DOHH2 (cell line): ENCODE results near the gene ZNF746.

ENCODE experiments used
- H3F3A ChIP-seq: fragments of 200-600 bp; sonication (generic), shearing (Covaris generic); 2 replicates; pipeline ENCODE4 v1.6.0; 2016; ENCODE audit warnings: antibody characterized with exemption, mild to moderate bottlenecking; ENCODE audit not compliant: control insufficient read depth, insufficient read depth
- H3K27ac ChIP-seq: fragments of 200-600 bp; sonication (generic); 2 replicates; pipeline ENCODE4 v1.5.1; 2014; ENCODE audit warnings: low read depth, mild to moderate bottlenecking, low read length, moderate library complexity
- H3K27me3 ChIP-seq: fragments of 200-600 bp; sonication (generic); 2 replicates; pipeline ENCODE4 v1.6.1; 2014; ENCODE audit warnings: mild to moderate bottlenecking, low read length, mixed read lengths; ENCODE audit not compliant: control insufficient read depth
- H3K36me3 ChIP-seq: fragments of 200-600 bp; sonication (generic); 2 replicates; pipeline ENCODE4 v1.6.1; 2014; ENCODE audit warnings: mild to moderate bottlenecking, low read length, moderate library complexity, mixed read lengths; ENCODE audit not compliant: control insufficient read depth
- H3K4me1 ChIP-seq: fragments of 200-600 bp; sonication (generic); 2 replicates; pipeline ENCODE4 v1.6.1; 2014; ENCODE audit warnings: mild to moderate bottlenecking, low read length, mixed read lengths; ENCODE audit not compliant: control insufficient read depth
- H3K4me2 ChIP-seq: fragments of 200-600 bp; sonication (generic); 2 replicates; pipeline ENCODE4 v1.6.0; 2014; ENCODE audit warnings: mild to moderate bottlenecking, low read length, moderate library complexity
- H3K4me3 ChIP-seq: fragments of 200-600 bp; sonication (generic); 2 replicates; pipeline ENCODE4 v1.5.1; 2014; ENCODE audit warnings: mild to moderate bottlenecking, low read length, mixed read lengths
- H3K79me2 ChIP-seq: fragments of 200-600 bp; sonication (generic); 2 replicates; pipeline ENCODE4 v1.6.1; 2014; ENCODE audit warnings: mild to moderate bottlenecking, low read length, mixed read lengths; ENCODE audit not compliant: control insufficient read depth
- H3K9me2 ChIP-seq: fragments of 200-600 bp; sonication (generic); replicated peaks from 2 replicates; pipeline ENCODE4 v1.6.1; 2014; ENCODE audit warnings: mild to moderate bottlenecking, low read length, mixed read lengths; ENCODE audit not compliant: control insufficient read depth
- H3K9me3 ChIP-seq: fragments of 200-600 bp; sonication (generic); 2 replicates; pipeline ENCODE4 v1.6.1; 2014; ENCODE audit warnings: antibody characterized with exemption, low read length, mixed read lengths; ENCODE audit not compliant: control insufficient read depth, insufficient read depth
- H4K20me1 ChIP-seq: fragments of 200-600 bp; sonication (generic); 2 replicates; pipeline ENCODE4 v1.6.0; 2014; ENCODE audit warnings: low read depth, mild to moderate bottlenecking, antibody characterized with exemption, low read length, moderate library complexity; ENCODE audit not compliant: control insufficient read depth, insufficient read depth
- EZH2phosphoT487 ChIP-seq: fragments of 200-600 bp; sonication (generic); IDR thresholded peaks from 2 replicates; pipeline ENCODE4 v1.6.1; 2017; ENCODE audit warnings: borderline replicate concordance, mild to moderate bottlenecking, antibody characterized with exemption, low read length, moderate library complexity, mixed read lengths
- TF ChIP-seq, protein P1 (sequence below): fragments of 200-600 bp; sonication (generic); IDR thresholded peaks from one replicate; pipeline ENCODE4 v1.5.1; 2014; ENCODE audit warnings: antibody characterized with exemption, mild to moderate bottlenecking, low read depth, low read length; ENCODE audit not compliant: poor library complexity, severe bottlenecking

Gene ZNF746

DNA sequence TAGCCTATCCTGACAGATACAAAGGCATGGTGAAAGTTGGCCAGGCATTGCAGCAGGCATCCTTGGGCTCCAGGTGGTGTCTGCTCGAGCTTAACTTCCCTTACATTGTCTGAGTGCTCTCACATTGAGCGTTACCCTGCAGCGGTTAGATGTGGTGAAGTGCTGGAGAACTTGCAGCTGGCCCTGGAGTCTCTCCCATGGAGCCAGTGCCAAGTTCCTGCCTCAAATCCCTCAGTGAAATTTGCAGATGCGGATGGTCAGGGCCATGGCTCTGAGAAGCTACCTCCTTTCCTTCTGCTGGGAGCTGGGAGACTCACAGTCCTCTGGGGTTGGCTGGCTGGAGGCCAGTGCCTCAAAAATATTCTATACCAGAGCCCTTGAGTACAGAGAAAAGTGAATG is 3.3 kb upstream of the ZNF746 start:
- Histone ChIP-seq H3K9me2 (no peaks in the 10 kb centered on the region), H4K20me1 (no peaks in the 10 kb centered on the region), H3K36me3 (peaks cover 3% of the 10 kb centered on the region; the same call in 1 of the 2 replicates), H3K27ac (no peak overlapping the region), H3K27me3 (peaks cover 22% of the 10 kb centered on the region), H3K4me1 (peaks cover 29% of the 10 kb centered on the region), H3K9me3 (peaks cover 8% of the 10 kb centered on the region), H3K79me2 (peaks cover 13% of the 10 kb centered on the region), H3K4me2 (no peak overlapping the region), H3K4me3 (no peak overlapping the region), H3F3A (0 out of 2 replicates have a peak, but pooled peaks cover 2% of the 10 kb centered on the region)
- TF ChIP-seq EZH2phosphoT487: no peak
- TF ChIP-seq, protein P1, sequence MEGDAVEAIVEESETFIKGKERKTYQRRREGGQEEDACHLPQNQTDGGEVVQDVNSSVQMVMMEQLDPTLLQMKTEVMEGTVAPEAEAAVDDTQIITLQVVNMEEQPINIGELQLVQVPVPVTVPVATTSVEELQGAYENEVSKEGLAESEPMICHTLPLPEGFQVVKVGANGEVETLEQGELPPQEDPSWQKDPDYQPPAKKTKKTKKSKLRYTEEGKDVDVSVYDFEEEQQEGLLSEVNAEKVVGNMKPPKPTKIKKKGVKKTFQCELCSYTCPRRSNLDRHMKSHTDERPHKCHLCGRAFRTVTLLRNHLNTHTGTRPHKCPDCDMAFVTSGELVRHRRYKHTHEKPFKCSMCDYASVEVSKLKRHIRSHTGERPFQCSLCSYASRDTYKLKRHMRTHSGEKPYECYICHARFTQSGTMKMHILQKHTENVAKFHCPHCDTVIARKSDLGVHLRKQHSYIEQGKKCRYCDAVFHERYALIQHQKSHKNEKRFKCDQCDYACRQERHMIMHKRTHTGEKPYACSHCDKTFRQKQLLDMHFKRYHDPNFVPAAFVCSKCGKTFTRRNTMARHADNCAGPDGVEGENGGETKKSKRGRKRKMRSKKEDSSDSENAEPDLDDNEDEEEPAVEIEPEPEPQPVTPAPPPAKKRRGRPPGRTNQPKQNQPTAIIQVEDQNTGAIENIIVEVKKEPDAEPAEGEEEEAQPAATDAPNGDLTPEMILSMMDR: no peak

DNA sequence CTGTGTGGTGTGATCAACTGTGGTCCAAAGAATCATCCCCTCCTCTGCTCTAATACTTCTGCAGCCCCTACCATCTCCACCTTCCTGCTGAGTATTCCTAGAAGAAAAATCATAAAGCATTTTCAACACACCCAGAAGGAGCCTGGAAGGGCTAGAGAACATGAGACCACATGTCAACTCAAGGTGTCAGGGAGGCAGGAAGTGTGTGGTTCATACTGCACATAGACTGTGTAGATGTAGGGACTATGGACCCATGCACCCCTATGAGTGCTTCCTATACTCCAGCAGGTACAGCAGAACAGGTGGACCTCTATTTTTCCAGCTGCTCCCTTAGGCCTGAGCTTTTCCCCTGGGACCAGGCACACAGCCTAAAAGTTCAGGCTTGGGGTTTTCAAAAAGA is 2.6 kb upstream of the ZNF746 start:
- H3K27me3 ChIP-seq: peaks cover 22% of the 10 kb centered on the region
- peaks cover 36% of the 10 kb centered on the region for H3K4me1 ChIP-seq
- H3K27ac ChIP-seq: no peak overlapping the region
- H3K79me2 ChIP-seq: peaks cover 20% of the 10 kb centered on the region
- TF ChIP-seq, protein P1: no peak
- no peak for TF ChIP-seq EZH2phosphoT487
- H3K9me2 ChIP-seq: no peaks in the 10 kb centered on the region
- no peak overlapping the region for H3K4me2 ChIP-seq
- H3F3A ChIP-seq: 0 out of 2 replicates have a peak, but pooled peaks cover 2% of the 10 kb centered on the region
- no peak overlapping the region for H3K4me3 ChIP-seq
- peaks cover 6% of the 10 kb centered on the region; the same call in 1 of the 2 replicates for H4K20me1 ChIP-seq
- peaks cover 10% of the 10 kb centered on the region for H3K36me3 ChIP-seq
- H3K9me3 ChIP-seq: peaks cover 3% of the 10 kb centered on the region

DNA sequence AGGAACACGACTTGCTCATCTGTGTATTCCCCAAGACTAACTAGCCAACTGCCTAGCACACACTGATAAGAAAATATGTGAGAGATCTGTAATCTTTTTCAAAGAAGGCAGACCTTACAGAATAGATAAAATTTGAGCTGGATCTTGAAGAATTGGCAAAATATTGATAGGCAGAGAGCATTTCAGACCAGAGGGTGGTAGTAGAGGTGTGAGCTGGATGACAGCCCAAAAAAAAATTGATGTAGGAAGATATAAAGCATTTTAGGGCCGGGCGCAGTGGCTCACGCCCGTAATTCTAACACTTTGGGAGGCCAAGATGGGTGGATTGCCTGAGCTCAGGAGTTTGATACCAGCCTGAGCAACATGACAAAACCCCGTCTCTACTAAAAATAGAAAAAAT is 1.2 kb upstream of the ZNF746 start:
- peaks cover 37% of the 10 kb centered on the region for H3K4me1 ChIP-seq
- H3K36me3 ChIP-seq: peaks cover 22% of the 10 kb centered on the region
- H3K4me2 ChIP-seq: no peak overlapping the region
- H3F3A ChIP-seq: 0 out of 2 replicates have a peak, but pooled peaks cover 2% of the 10 kb centered on the region
- peaks cover 27% of the 10 kb centered on the region for H3K79me2 ChIP-seq
- H3K27me3 ChIP-seq: peaks cover 22% of the 10 kb centered on the region
- H3K9me2 ChIP-seq: no peaks in the 10 kb centered on the region
- peaks cover 8% of the 10 kb centered on the region; the same call in 1 of the 2 replicates for H4K20me1 ChIP-seq
- no peak overlapping the region for H3K27ac ChIP-seq
- H3K9me3 ChIP-seq: no peaks in the 10 kb centered on the region
- no peak for TF ChIP-seq EZH2phosphoT487
- TF ChIP-seq, protein P1: no peak
- no peak overlapping the region for H3K4me3 ChIP-seq
